NB4 (cell line): ENCODE measurements around the gene SLC2A1.

Source experiments
- DNase-seq: peaks from one replicate; pipeline ENCODE4 v3.0.0; 2010; ENCODE audit warnings: low read depth
- H3K4me3 ChIP-seq: one replicate; pipeline ENCODE4 v1.5.1; 2011; ENCODE audit warnings: mild to moderate bottlenecking, low read depth, low read length, moderate library complexity
- CTCF ChIP-seq: IDR thresholded peaks from one replicate; pipeline ENCODE4 v1.5.1; 2012; ENCODE audit warnings: low read depth, low read length
- MAX ChIP-seq: IDR thresholded peaks from 2 replicates; pipeline ENCODE4 v1.6.1; 2011; ENCODE audit warnings: low read depth, low read length
- MYC ChIP-seq: IDR thresholded peaks from 2 replicates; pipeline ENCODE4 v1.6.1; 2011; ENCODE audit warnings: low read depth, low read length
- POLR2A ChIP-seq: IDR thresholded peaks from 2 replicates; pipeline ENCODE4 v1.6.1; 2011; ENCODE audit warnings: mild to moderate bottlenecking; ENCODE audit not compliant: insufficient read length; ENCODE audit errors: extremely low read depth

SLC2A1 gene

GRCh38 chr1:42982641-42983040, 24.0 kb upstream of the SLC2A1 start:
- no peak for DNase-seq
- H3K4me3 ChIP-seq: no peak overlapping the region
- TF ChIP-seq CTCF: no peak
- no peak for TF ChIP-seq MYC
- no peak for TF ChIP-seq POLR2A
- no peak for TF ChIP-seq MAX

- TF ChIP-seq MAX: no peak
- no peak for TF ChIP-seq MYC
- no peak for TF ChIP-seq POLR2A
- no peak for TF ChIP-seq CTCF
- H3K4me3 ChIP-seq: no peak overlapping the region
- DNase-seq: peak; percentile 45
Measured at GRCh38 chr1:42981871-42982270, 23.2 kb upstream of the SLC2A1 start.

GRCh38 chr1:42981255-42981805, 22.7 kb upstream of the SLC2A1 start:
- TF ChIP-seq MYC: no peak
- TF ChIP-seq CTCF: no peak
- no peak for DNase-seq
- H3K4me3 ChIP-seq: no peak overlapping the region

GRCh38 chr1:42979896-42980800, 21.5 kb upstream of the SLC2A1 start:
- no peak overlapping the region for H3K4me3 ChIP-seq
- TF ChIP-seq MYC (no peak), POLR2A (no peak), MAX (no peak), CTCF (no peak)
- DNase-seq: peak; percentile 57

GRCh38 chr1:42979036-42979430, 20.4 kb upstream of the SLC2A1 start:
- DNase-seq: no peak
- H3K4me3 ChIP-seq: no peak overlapping the region
- TF ChIP-seq MAX (no peak), POLR2A (no peak), CTCF (no peak)
